ENCODE results near the gene SLC6A12. TPM values are rescaled to one million over a fixed set of nuclear protein-coding genes. Genes with fewer than 3 reads are reported as not detected.

SLC6A12 gene
- total and polyA plus RNA-seq, 2 donors (not counting 3 experiments of a cell fraction or from before 2014, with no cell fraction given) = not detected

DNA sequence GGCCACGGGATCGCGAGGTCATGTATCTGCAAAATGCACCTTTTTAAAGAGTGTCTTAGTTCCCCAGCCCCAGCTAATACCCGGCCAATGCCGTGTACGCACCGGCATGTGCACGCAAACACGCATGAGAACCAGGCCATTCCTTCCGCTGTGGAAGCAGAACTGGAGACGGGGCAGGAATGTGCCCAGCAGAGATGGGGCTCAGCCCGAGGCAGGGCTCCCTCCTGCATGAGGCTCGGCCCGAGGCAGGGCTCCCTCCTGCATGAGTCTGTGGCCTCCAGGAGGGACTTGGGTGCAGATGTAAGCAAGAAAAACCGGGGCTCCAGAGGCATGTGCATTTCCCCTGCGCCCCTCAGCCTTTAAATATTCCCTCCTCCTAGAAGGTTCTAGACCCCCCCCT lies 38.2 kb downstream of the SLC6A12 start:
- peaks cover 0 to 2% of the 10 kb centered on the region in 2 experiments for H3K27me3 ChIP-seq (ENCODE audit: control insufficient read depth in 2 of 2, insufficient read depth in 2 of 2, low read length in 2 of 2)
- ChIA-PET CTCF (no interaction called here), POLR2A (no interaction called here)
- no peak overlapping the region for H3K9ac ChIP-seq (replicated peaks; ENCODE audit: extremely low read depth, insufficient read depth, low read length)
- no peak for FAIRE-seq
- H3K9me3 ChIP-seq (replicated peaks; ENCODE audit: control insufficient read depth, insufficient read depth, low read length) = no peaks in the 10 kb centered on the region
- no peak overlapping the region for H3K4me3 ChIP-seq (replicated peaks in 1 of 3; ENCODE audit: insufficient read depth in 1 of 3, low read depth in 1 of 3, low read length in 3 of 3)
- no peaks in the 10 kb centered on the region for H3K36me3 ChIP-seq (ENCODE audit: control insufficient read depth in 2 of 2, extremely low read depth in 1 of 2, insufficient read depth in 2 of 2, low read length in 2 of 2)
- no peaks in the 10 kb centered on the region for H3K4me1 ChIP-seq (ENCODE audit: control insufficient read depth, extremely low read depth, insufficient read depth, low read length)
- no peaks in the 10 kb centered on the region for H3K9me1 ChIP-seq (replicated peaks; ENCODE audit: control insufficient read depth, extremely low read depth, insufficient read depth, low read length)
- no peak for TF ChIP-seq POLR2AphosphoS5 (IDR thresholded peaks at IDR 0.05; ENCODE audit: insufficient read depth, low read depth, low read length)
- no peak for TF ChIP-seq JUN (IDR thresholded peaks at IDR 0.05; ENCODE audit: borderline replicate concordance, insufficient read depth, insufficient read length, low read depth)
- H4K20me1 ChIP-seq (replicated peaks; ENCODE audit: control insufficient read depth, extremely low read depth, insufficient read depth, low read length) = no peaks in the 10 kb centered on the region
- no peak overlapping the region for H2AFZ ChIP-seq (ENCODE audit: low read depth, low read length)
- dilution Hi-C loops (cut with MboI; ENCODE audit: extremely low pct_ligation_motif_present, low sequenced_read_pairs) (no loop called here), intact Hi-C loops (cut with micrococcal nuclease) (no loop called here)
- no peak overlapping the region for H3K27ac ChIP-seq (ENCODE audit: insufficient read depth, low read depth, low read length)
- no peaks in the 10 kb centered on the region for H3K79me2 ChIP-seq (ENCODE audit: control insufficient read depth, insufficient read depth, low read length)
- no TSS peak for BruUV-seq (replicated peaks)
- no peak for DNase-seq (ENCODE audit: low read depth, low spot score)
- H3K4me2 ChIP-seq (ENCODE audit: insufficient read depth, low read length) = no peak overlapping the region

GRCh38 chr12:175250-175649 lies 38.7 kb downstream of the SLC6A12 start:
- no peaks in the 10 kb centered on the region for H3K36me3 ChIP-seq (ENCODE audit: control insufficient read depth in 2 of 2, extremely low read depth in 1 of 2, insufficient read depth in 2 of 2, low read length in 2 of 2)
- H3K27ac ChIP-seq (ENCODE audit: insufficient read depth, low read depth, low read length) = no peak overlapping the region
- H4K20me1 ChIP-seq (replicated peaks; ENCODE audit: control insufficient read depth, extremely low read depth, insufficient read depth, low read length) = no peaks in the 10 kb centered on the region
- H3K9me3 ChIP-seq (replicated peaks; ENCODE audit: control insufficient read depth, insufficient read depth, low read length) = no peaks in the 10 kb centered on the region
- H3K4me2 ChIP-seq (ENCODE audit: insufficient read depth, low read length) = no peak overlapping the region
- dilution Hi-C loops (cut with MboI; ENCODE audit: extremely low pct_ligation_motif_present, low sequenced_read_pairs) = no loop called here
- H3K9ac ChIP-seq (replicated peaks; ENCODE audit: extremely low read depth, insufficient read depth, low read length) = no peak overlapping the region
- DNase-seq (ENCODE audit: low read depth, low spot score) (no peak), FAIRE-seq (no peak)
- intact Hi-C loops (cut with micrococcal nuclease) = no loop called here
- peaks cover 0 to 2% of the 10 kb centered on the region in 2 experiments for H3K27me3 ChIP-seq (ENCODE audit: control insufficient read depth in 2 of 2, insufficient read depth in 2 of 2, low read length in 2 of 2)
- no peaks in the 10 kb centered on the region for H3K9me1 ChIP-seq (replicated peaks; ENCODE audit: control insufficient read depth, extremely low read depth, insufficient read depth, low read length)
- H3K4me3 ChIP-seq (replicated peaks in 1 of 3; ENCODE audit: insufficient read depth in 1 of 3, low read depth in 1 of 3, low read length in 3 of 3) = no peak overlapping the region
- no peak for TF ChIP-seq GATA2 (IDR thresholded peaks at IDR 0.05; ENCODE audit: insufficient read depth, insufficient read length, low read depth, low read length)
- no peak for TF ChIP-seq JUN (IDR thresholded peaks at IDR 0.05; ENCODE audit: borderline replicate concordance, insufficient read depth, insufficient read length, low read depth)
- TF ChIP-seq MAX (IDR thresholded peaks at IDR 0.05; ENCODE audit: insufficient read depth, insufficient read length) = no peak
- no peak for TF ChIP-seq POLR2AphosphoS5 (IDR thresholded peaks at IDR 0.05; ENCODE audit: insufficient read depth, low read depth, low read length)
- no peak for TF ChIP-seq FOS (IDR thresholded peaks at IDR 0.05; ENCODE audit: borderline replicate concordance, insufficient read depth, low read length)
- no peak for TF ChIP-seq MYC (IDR thresholded peaks at IDR 0.05; ENCODE audit: low read depth, low read length)
- no peak for TF ChIP-seq POLR2A (IDR thresholded peaks at IDR 0.05; ENCODE audit: low read depth, low read length)
- no peak for TF ChIP-seq EZH2 (IDR thresholded peaks at IDR 0.05; ENCODE audit: borderline replicate concordance, low read depth, low read length, severe bottlenecking)
- TF ChIP-seq CTCF (IDR thresholded peaks at IDR 0.05; ENCODE audit: extremely low read depth in 1 of 2, insufficient read depth in 1 of 2, low read depth in 1 of 2, low read length in 2 of 2) = no peak
- POLR2A ChIA-PET = no interaction called here
- H3K79me2 ChIP-seq (ENCODE audit: control insufficient read depth, insufficient read depth, low read length) = no peaks in the 10 kb centered on the region
- H3K4me1 ChIP-seq (ENCODE audit: control insufficient read depth, extremely low read depth, insufficient read depth, low read length) = no peaks in the 10 kb centered on the region
- BruUV-seq (replicated peaks) = no TSS peak
- CTCF ChIA-PET = no interaction called here
- no peak overlapping the region for H2AFZ ChIP-seq (ENCODE audit: low read depth, low read length)

Measured in endothelial cell of umbilical vein (primary cell).